GM20000 (cell line): ENCODE data around the gene DEDD2.
A peak's percentile ranks its signal among the peaks of the same experiment; 100 is the strongest.

ENCODE experiments used
- DNase-seq: peaks from one replicate; pipeline ENCODE4 v3.0.0; 2012; ENCODE audit warnings: low spot score
- TF ChIP-seq, protein P1 (sequence below): IDR thresholded peaks from 2 replicates; pipeline ENCODE4 v1.5.1; 2012; ENCODE audit warnings: mild to moderate bottlenecking, control low read depth; ENCODE audit errors: extremely low read depth, missing control alignments

The DEDD2 gene

DNA sequence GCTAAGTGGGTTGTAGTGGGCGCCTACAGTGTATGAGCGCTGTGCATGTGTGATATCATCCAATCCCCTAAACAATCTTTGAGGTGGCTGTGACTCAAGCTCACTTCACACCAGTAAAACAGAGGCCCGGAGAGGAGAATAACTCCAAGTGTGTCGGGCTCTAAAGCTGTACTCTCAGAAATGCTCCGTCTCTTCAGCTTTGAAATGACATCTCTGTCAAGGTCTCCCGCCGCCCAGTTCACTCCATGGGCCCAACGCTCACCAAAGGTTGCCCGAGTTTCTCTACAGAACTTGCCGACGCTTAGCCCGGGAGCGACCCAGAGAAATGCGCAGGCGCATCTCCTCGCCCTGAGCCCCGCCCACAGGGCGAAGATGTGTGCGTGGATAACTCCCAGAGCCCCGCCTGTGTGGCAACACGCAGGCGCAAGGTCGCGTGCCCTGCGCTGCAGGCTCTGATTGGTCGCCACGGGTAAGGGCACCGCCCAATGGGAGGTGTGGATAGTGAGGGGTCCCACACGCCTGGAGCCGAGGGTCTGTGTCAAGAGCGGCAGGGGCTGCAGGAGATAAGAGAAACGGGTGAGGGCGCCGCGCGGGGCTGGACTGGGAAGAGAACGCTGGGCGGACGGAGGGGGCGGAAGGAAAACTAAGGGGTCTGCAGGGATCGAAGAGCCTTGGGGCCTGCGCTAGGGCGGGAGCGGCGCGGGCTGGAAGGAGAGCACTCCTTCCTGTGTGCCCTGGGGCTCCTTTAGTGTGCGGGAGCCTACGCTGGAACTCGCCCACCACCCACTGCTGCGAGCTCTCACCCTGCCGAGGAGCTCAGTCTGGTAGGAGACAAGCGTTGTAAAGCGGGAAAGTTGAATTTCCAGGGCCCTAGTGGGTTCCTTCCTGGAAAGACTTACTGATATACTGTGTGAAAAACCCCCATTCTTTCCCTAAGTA, 2.6 kb upstream of the DEDD2 start, which contains the start of gene ZNF526:
TSS of gene ZNF526 (plus strand) at position 501 of the 939 bp plus-strand sequence. CDS start 4,092 bp downstream, outside the sequence.
- peak; percentile 99 for DNase-seq
- TF ChIP-seq, protein P1, sequence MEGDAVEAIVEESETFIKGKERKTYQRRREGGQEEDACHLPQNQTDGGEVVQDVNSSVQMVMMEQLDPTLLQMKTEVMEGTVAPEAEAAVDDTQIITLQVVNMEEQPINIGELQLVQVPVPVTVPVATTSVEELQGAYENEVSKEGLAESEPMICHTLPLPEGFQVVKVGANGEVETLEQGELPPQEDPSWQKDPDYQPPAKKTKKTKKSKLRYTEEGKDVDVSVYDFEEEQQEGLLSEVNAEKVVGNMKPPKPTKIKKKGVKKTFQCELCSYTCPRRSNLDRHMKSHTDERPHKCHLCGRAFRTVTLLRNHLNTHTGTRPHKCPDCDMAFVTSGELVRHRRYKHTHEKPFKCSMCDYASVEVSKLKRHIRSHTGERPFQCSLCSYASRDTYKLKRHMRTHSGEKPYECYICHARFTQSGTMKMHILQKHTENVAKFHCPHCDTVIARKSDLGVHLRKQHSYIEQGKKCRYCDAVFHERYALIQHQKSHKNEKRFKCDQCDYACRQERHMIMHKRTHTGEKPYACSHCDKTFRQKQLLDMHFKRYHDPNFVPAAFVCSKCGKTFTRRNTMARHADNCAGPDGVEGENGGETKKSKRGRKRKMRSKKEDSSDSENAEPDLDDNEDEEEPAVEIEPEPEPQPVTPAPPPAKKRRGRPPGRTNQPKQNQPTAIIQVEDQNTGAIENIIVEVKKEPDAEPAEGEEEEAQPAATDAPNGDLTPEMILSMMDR = no peak

DNA sequence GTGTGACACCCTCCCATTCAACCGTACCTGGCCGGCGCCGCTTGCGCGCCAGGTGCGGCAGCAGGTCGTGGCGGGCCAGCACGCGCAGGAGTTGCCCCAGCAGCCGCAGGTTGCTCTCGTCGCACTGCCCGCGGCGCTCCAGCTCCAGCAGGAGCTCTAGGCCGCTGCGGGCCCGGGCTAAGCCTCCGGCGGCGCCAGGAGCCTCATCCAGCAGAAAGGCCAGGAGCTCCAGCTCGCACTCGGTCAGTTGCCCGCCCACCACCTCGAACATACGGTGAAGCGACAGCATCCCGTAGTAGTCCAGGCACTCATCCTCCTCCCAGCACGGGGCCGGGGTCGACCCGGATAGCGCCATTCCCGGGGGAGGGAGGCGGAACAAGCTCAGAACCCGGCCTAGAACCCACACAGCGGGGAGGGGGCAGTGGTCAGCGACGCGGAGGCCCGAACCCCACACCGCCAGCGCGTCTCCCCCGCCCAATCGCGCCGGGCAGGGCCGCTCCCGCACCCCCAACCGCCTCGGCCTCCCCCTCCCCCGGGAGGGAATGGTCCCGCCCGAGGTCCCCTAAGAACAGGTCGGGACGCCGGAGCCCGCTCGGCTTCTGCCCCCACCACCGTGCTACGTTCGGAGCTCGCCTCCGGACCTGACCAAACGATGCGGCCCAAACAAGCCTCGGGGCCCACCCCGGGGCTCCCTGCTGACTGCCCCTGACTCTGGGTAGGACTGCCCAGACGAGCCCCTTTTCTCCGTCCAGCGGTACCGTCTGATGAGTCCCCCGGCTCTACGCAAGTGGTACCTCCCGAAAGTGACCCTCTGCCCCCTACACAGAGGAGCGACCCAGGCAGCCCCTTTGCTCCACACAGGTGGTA, 591 bp downstream of the DEDD2 start:
- TF ChIP-seq, protein P1 = no peak
- peak; percentile 63 for DNase-seq

DNA sequence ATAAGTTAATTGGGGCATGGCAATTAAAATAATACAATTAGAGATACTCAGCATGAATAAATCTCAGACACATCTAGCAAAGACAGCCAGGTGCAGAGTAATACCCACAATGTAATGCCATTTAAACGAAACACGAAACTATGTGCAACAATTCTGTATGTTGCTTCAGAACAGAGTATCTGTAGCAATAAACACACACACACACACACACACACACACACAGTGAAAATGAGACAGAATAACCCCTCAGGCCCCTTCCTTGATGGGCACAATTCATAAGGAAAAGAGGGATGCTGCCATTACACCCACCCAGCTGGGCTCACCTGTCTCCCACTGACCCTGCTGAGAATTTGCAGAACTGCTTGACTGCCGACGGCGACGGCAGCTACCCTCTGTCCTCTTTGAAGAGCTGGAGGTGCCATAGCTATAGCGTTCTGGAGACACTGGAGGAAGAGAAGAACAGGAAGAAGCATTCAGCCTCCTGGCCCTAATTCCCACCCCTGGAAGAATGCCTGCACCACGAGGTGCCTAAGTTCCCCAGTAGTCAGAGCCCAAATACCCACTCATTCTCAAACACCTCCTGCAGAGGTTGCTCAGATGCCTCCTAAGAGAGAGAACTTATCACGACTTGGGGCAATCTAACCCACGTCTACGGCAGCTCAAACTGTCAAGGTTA, 2.5 kb downstream of the DEDD2 start:
- DNase-seq = no peak
- TF ChIP-seq, protein P1 = no peak

DNA sequence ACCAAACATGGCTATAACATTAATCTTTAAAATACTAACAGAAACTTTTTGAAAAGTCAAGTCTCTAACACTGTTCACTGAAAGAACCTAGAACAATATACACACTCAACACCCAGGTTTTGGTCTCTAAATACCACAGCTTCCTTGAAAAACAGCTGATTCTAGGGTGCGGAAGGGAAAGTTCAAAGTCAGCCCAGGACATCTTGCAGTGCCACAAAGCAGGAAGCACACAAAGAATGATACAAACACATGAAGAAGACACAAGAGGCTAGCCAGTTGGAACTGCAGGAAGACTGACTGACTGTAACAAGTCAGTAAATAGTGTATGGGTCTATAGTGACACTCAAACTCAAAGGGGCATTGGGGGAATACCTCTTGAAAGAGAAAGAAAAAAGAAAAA, 4.6 kb downstream of the DEDD2 start:
- DNase-seq = no peak
- TF ChIP-seq, protein P1 = no peak

DNA sequence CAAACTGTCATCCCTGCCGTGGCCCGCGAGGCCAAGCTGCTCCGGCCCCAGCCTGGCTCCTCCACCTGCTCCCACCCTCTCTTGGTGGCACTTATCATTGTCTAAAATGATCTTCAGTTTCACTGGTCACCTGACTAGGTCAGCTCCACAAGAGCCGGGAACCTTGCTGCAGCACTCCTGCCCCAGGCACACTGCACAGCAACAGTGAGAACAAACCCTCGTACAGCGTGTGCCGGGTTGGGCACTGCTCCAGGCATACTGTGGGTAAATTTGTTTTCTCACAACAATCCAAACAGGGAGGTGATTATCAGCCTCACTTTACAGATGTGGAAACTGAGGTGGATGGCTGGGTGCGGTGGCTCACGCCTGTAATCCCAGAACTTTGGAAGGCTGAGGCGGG, 8.9 kb downstream of the DEDD2 start:
- no peak for DNase-seq
- TF ChIP-seq, protein P1 = no peak

DNA sequence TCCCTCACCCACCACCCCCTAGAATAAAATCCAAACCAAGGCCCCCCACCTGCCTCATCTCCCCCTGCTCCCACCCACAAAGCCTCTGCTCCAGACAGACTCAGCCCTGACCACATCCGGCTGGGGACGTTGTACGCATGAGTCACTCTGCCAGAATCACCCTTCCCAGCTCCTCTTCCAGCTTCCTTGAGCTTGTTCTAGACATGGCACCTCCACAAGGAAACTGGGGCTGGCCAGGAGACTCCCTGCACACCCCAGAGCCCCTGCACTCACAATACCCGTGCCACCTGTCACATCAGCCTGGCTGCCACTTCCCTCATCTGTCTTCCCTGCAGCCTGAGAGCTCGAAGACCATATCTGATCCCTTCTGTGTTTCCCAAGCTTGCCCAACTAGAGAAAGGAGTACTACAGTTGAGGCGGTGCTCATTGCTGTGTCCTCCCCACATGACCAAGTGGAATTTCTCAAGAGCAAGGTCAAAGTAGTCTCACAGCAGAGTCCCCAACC, 9.7 kb downstream of the DEDD2 start:
- TF ChIP-seq, protein P1 = no peak
- DNase-seq = no peak
